Stimulated activated CD8-positive, alpha-beta memory T cell treated with anti-CD3 and anti-CD28 coated beads, Interleukin-4, amount 100 ng/mL, for 24 hours (primary cell): ENCODE results near the gene FABP1.

Experiments
- DNase-seq: peaks from one replicate; pipeline ENCODE4 v3.0.0-alpha.2; 2020; ENCODE audit warnings: low read depth

Gene FABP1

GRCh38 chr2:88136817-88137216 is 9.0 kb upstream of the FABP1 start:
- no peak for DNase-seq

DNA sequence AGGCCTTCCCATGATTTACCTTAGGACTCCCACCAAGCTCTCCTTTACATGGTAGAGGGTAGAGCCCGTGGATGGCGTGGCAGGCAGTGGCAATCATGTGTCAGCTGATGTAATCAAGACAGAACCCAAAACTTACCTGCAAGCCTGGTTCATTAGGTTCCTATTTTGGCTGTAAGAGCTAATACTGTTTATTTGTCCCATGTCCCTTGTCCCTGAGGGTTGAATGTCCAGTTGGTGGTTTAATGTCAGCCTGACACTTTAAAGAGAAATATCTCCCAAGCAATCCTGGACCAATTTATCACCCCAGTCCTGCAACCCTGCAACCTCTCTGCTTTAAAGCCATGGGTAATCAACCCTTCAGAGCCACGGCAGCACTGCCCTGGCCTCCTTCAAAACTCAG is 6.0 kb upstream of the FABP1 start:
- no peak for DNase-seq

DNA sequence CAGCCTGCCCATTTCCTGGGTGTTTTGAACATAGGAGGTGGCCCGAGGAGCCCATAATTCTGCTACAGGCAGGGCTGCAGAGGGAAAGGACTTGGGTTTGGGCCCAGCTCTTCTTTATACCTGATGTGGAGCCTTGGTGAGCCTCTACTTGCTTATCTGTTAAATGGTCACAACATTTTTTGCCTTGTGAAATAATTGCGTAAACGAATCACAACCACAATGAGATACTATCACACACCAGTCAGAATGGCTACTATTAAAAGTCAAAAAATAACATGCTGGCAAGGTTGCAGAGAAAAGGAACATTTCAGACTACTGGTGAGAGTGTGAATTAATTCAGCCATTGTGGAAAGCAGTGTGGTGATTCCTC is 4.1 kb upstream of the FABP1 start:
- no peak for DNase-seq

DNA sequence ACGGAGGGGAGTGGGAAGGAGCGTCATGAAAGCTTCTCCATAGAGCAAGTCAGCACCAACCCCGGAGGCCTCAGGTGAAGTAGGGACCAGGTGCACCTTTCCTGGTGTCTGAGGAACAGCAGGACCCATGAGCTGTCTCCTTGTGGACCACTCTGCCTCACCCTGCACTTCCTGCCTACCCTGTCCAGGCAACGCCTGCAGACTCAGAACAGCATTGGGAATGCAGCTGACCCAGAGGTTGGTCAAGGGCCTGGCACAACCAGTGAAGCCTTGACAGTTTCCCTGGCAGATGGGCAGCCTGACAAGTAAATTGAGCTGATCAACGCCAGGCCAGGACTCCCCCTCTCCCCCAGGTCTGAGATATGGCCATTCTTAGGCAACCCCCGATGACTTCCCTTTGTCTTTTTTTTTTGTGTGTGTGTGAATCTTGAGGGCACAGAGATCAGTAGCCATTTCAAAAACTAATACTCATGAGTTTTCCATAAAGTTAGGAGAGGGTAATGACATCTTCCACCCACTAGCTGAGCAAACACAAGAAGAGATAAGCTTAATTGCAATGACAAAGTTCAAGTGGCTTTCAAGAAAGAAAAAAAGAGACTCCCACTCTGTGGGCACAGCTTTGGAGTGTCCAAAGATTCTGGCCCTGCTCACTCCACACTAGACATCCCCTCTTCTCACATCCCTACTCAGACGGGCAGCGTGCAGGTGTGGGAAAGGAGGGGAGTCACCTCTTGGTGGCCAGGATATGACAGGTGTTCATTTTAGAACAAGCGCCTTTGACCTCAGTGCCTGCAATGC is 3.5 kb upstream of the FABP1 start:
- no peak for DNase-seq

DNA sequence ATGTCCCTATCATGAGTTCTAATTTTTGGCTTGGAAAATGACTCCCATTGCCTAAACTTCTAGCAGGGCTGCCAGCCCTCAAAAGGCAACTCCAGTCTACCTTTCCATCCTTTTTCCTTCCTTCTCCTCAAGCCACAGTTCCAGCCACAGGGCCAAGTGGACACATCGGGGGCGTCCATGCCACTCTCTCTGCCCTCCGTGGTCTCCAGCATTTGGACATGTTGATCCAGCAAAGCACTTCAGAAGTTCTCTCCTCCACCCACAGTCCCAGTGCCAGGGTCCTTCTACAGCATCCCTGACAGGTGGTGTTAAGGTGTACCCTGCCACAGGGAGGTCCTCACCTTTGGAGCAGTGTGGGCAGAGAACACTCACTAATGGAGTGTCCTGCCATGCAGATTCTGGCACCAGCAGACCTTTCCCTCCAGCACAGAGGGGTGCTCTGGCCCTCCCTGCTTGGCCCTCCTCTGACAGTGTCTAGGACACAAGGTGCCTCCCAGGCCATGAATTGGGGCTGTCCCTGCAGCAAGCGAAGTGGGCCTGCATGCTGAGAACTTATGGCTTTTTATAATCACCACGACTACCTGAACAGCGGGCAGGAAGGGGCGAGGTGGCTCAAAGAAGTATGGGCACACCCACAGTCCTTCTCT is 1.6 kb upstream of the FABP1 start:
- DNase-seq: no peak

- DNase-seq: no peak
These were observed 921 bp upstream of the FABP1 start for GRCh38 chr2:88128654-88129312.

DNA sequence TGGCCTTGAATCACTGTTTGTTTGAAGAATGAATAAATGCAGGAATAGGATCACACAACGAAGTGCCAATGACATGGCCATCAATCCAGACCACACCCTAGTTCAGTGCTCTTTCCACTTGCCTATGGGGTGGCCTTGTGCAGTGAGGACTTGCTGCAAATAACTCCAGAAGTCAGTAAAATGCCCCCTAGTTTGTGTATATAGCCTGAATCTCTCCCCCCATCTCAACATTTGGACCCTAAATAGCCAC is 299 bp downstream of the FABP1 start:
- no peak for DNase-seq

- DNase-seq: no peak
These were observed 857 bp downstream of the FABP1 start for GRCh38 chr2:88126772-88127637.

GRCh38 chr2:88125924-88126771 is 1.7 kb downstream of the FABP1 start:
- no peak for DNase-seq

DNA sequence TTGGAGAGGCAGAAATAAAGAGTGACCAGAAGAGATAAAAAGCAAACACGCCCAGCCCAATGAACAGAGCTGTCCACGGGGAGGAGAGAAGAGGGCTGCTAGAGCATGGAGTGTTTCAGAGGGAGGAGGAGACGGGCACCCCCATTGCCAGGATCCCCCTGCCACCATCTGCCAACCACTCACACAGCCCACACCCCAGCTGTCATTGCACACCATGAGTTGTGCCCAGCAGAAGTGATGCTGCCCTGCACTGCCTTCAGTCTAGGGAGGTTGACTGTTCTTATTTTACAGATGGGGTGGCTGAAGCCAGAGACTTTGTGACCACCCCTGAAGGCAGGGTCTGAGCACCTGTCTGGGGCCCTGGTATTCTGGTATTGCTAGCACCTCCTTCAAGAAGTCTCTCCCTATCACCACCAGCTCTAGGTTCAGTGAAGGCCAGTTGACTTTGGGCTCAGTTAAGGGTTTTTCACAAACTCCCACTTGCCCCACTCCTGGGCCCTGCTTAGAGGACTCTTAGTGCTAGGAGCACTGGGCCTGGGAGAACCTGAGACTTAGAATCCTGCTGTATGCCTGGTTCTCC is 2.4 kb downstream of the FABP1 start:
- DNase-seq: no peak

DNA sequence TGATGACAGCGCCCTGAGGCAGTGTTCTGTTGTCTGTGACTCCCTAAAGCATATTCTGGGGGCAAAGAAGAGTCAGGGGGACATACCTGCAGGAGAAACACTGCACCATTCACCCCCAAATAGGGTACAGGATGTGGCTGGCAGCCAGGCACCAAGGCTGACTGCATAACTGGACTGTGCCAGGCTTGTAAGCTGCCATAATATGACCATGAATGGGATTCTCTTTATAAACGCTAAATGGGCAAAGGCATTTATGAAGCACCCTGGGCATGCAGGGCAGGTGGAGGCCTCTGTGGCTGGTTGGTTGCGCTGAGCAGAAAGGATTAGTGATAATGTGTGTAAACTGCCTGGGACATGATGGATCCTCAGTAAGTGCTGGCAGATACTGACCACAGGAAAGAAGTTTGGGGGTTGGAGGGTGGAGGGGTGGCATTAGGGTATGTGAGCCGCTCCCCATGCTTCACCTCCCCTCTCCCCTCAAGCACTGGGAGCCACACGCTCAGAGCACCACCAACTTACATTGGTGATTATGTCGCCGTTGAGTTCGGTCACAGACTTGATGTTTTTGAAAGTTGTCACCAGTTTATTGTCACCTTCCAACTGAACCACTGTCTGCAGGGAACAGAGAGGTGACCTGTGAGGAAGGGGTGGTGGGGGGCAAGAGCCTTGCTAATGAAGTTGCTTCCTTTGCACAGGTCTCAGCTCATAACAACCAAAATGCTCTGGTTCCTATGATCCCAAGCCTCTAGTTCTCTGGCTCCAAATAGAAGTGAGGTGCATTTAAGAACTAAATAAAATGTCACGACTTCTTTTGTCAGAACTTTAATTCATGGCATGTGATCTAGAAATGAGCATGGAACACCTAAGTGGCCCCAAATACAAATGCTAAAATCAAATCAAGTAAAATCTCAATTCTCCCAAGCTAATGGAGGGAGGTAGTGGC is 3.6 kb downstream of the FABP1 start:
- DNase-seq: no peak

DNA sequence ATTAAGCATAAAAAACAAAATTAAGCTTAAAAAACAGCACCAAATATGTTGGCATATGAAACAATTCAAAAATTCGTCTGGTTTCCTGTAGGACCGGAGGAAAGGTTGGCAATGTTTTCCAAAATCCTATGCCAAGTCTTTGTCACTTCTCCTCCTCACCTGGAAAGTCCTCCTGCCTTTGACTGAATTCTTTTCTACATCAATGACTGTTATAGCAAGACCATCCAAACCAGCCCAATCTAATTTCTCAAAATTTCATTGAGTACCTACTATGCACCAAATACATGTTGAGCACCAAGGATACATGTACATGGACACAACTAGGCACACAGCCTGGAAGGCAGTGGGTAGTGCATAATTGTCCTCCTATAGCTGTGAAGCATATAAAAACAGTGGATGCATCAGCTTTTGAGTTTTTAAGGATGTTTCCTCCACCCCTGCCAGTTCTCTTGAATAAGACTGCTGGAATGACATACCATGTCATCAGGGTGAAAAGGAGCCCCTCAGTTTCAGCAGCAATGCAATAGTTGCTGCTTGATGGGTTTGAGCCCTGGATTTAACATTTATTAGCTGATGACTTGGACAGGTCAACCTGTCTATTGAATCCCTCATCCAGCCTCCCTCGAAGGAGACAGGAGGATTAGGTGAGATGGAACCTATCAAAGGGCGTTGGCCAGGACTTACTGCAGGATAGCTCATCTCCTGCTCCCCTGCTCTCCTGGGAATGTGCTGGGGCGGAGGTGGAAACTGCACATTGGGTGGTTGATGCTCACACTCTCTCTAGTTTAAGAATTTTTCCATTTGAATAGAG is 4.5 kb downstream of the FABP1 start:
- no peak for DNase-seq

- no peak for DNase-seq
These were observed 5.5 kb downstream of the FABP1 start for GRCh38 chr2:88122141-88122884.

- DNase-seq: no peak
These were observed 6.2 kb downstream of the FABP1 start for GRCh38 chr2:88121678-88122077.

DNA sequence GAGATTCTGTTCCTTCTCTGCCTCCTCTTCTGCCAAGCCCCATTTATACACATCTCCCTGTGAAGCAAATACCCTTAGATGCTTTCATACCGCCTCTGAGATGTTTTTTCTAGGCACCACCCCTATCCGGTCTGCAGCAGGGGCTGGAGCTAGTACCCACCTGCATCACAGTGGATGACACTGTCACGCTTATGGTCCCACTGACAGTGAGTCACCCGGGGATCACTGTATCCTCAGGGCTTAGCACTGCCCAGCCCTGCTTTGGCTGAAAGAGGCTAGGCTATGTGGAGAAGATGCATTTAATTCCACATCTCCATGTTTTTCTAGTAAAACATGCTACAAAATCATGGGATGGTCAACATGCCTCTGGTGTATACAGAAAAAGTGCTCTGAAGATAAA is 9.9 kb downstream of the FABP1 start:
- no peak for DNase-seq

DNA sequence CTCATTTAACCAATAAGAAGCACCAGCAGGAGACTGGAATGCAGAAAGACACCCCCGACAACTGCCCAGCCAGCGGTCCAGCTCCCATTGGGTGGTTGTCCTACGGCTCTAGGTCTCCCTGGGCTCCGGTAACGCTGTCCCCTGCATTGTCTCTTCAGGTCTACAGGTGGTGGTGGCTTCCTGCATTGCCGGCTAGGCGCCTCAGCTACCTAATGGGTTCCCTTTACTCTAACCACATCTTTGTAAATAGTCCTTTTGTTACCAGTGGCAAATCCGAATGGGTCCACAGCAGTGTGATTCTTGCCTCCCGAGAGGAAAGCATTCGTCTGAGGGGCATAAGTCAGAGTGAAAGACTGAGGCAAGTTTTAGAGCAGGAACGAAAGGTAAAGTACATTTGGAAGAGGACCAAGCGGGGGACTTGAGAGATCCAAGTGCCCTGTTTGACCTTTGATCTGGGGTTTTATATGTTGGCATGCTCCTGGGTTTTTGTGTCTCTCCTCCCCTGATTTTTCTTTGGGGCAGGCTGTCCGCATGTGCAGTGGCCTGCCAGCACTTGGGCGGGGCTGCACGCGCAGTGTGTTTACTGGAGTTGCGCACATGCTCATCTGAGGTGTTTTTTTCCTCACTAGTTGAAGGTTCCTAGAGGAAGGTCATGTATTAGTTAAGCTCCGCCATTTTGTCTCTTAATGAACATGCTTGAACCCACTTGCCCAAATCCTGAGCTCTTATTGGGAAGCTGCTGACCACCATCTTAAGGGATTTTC is 11.0 kb downstream of the FABP1 start:
- no peak for DNase-seq

DNA sequence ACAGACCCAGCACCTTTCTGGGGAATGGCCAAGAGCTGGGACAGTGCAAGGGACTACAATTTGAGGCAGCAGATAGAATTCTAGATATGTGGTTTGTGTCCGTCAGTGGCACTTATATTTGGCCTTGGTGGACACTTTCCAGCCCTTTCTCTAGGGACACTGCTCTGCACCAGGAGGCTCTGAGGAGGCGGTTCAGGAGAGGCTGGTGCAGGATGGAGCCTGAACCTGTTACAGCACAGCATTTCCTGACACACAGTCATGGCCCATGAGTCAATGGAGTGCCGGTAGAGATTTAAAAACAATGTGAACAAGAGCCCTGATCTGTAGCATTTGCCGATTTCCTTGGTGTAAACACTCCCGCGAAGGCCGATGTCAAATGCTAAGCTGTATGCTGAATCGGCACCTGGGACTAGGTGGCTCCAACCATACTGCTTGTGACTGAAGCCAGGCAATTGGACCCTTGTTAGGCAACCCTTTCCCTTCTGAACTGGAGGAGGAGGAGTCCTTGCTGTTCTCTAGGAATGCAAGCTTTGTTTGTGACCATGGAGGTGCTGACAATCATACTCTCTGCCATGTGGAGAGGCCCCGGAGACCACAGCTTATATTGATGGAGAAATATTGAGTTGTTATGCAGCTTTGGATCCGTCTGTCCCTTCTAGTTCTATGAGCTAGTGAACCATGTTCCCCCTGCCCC is 11.9 kb downstream of the FABP1 start:
- DNase-seq: no peak
